NCI-H748 treated with DMSO at 0.1 percent for 48 hours (cell line): ENCODE results near the gene SPEM3.
"Not testable (repeated sequence)": the region's sequence is repeated elsewhere in the genome, so short reads cannot be mapped to it uniquely, and the experiment has no call there.

ENCODE experiments used
- DNase-seq: peaks from one replicate; lab custom pipeline; 2025; lab: John Stamatoyannopoulos, UW

Gene SPEM3

GRCh38 chr17:7442142-7442541, 13.5 kb downstream of the SPEM3 start:
- no peak for DNase-seq

- DNase-seq = no peak
Measured at GRCh38 chr17:7443499-7444485, 15.1 kb downstream of the SPEM3 start.

- DNase-seq = no peak
Measured at GRCh38 chr17:7444682-7445618, 16.3 kb downstream of the SPEM3 start, which contains the start of gene CHRNB1. TSS of gene CHRNB1 (plus strand) at chr17:7445061. CDS start at chr17:7445128, 67 bp downstream.

- DNase-seq = no peak
Measured at GRCh38 chr17:7445619-7445968, 16.9 kb downstream of the SPEM3 start.

- DNase-seq = no peak
Measured at GRCh38 chr17:7448461-7448860, 19.8 kb downstream of the SPEM3 start.

- no peak for DNase-seq
Measured at GRCh38 chr17:7459961-7460545, 31.4 kb downstream of the SPEM3 start.

- no peak for DNase-seq
Measured at GRCh38 chr17:7460850-7461660, 32.4 kb downstream of the SPEM3 start.

- no peak for DNase-seq
Measured at GRCh38 chr17:7462474-7463371, 34.1 kb downstream of the SPEM3 start.

- no peak for DNase-seq
Measured at GRCh38 chr17:7463372-7463846, 34.8 kb downstream of the SPEM3 start.

GRCh38 chr17:7464081-7464480, 35.4 kb downstream of the SPEM3 start:
- no peak for DNase-seq

GRCh38 chr17:7465597-7466275, 37.1 kb downstream of the SPEM3 start:
- no peak for DNase-seq

GRCh38 chr17:7466318-7466638, 37.6 kb downstream of the SPEM3 start:
- DNase-seq = no peak

- no peak for DNase-seq
Measured at GRCh38 chr17:7466639-7467341, 38.1 kb downstream of the SPEM3 start.

GRCh38 chr17:7467498-7467897, 38.8 kb downstream of the SPEM3 start:
- DNase-seq = no peak

GRCh38 chr17:7468290-7468689, 39.6 kb downstream of the SPEM3 start:
- DNase-seq = no peak

- DNase-seq = no peak
Measured at GRCh38 chr17:7468804-7469389, 40.2 kb downstream of the SPEM3 start.

- not testable (repeated sequence) for DNase-seq
Measured at GRCh38 chr17:7469843-7470242, 41.2 kb downstream of the SPEM3 start.

GRCh38 chr17:7470457-7470973, 41.9 kb downstream of the SPEM3 start:
- DNase-seq = not testable (repeated sequence)
